Lower leg skin (tissue), 3 donors: ENCODE data around the gene NQO1.

Experiments
- POLR2A ChIP-seq, 2 donors: fragments of 450-650 bp; IDR thresholded peaks; one replicate each; pipeline ENCODE4 v1.6.1; 2016 to 2017; ENCODE audit warnings: antibody characterized with exemption in 2 of 2, mild to moderate bottlenecking in 1 of 2, moderate library complexity in 1 of 2
- TF ChIP-seq, protein P1 (sequence below), 3 donors: fragments of 450-650 bp; IDR thresholded peaks; one replicate each; pipeline ENCODE4 v1.5.1; 2016; ENCODE audit warnings: antibody characterized with exemption in 3 of 3, mild to moderate bottlenecking in 3 of 3, moderate library complexity in 2 of 3

DNA sequence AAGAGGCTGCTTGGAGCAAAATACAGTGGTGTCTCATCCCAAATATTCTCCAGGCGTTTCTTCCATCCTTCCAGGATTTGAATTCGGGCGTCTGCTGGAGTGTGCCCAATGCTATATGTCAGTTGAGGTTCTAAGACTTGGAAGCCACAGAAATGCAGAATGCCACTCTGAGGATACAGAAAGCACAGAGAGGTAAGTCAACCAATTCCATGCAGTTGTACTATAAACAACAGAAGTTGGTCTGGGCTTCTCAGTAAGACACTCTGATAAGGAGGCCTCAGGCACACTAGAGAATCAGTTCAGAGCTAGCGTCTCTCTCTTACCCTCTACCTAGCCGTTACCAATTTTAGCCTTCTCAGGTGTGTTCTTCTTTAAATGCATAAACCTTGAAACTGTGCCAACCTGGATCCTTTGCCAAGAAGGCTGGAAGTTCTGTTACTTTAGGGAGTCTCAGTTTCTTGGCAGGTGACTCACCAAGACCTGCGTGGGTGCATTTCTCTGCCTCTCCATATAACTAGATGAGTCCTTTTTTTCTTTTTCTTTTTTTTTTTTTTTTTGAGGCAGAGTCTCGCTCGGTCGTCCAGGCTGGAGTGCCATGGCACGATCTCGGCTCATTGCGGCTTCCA lies 15.1 kb downstream of the NQO1 start:
- TF ChIP-seq POLR2A (IDR thresholded peaks at IDR 0.05) = no peak
- TF ChIP-seq, protein P1, sequence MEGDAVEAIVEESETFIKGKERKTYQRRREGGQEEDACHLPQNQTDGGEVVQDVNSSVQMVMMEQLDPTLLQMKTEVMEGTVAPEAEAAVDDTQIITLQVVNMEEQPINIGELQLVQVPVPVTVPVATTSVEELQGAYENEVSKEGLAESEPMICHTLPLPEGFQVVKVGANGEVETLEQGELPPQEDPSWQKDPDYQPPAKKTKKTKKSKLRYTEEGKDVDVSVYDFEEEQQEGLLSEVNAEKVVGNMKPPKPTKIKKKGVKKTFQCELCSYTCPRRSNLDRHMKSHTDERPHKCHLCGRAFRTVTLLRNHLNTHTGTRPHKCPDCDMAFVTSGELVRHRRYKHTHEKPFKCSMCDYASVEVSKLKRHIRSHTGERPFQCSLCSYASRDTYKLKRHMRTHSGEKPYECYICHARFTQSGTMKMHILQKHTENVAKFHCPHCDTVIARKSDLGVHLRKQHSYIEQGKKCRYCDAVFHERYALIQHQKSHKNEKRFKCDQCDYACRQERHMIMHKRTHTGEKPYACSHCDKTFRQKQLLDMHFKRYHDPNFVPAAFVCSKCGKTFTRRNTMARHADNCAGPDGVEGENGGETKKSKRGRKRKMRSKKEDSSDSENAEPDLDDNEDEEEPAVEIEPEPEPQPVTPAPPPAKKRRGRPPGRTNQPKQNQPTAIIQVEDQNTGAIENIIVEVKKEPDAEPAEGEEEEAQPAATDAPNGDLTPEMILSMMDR (IDR thresholded peaks at IDR 0.05) = no peak
